Hematopoietic multipotent progenitor cell treated with erythropoietin and hydrocortisone succinate and interleukin-3 and kit ligand, for 8 days (in vitro differentiated cells): ENCODE results near the gene NUDT1.

ENCODE experiments used
- DNase-seq: peaks from one replicate; pipeline ENCODE4 v3.0.0-alpha.2; 2015

Gene NUDT1

DNA sequence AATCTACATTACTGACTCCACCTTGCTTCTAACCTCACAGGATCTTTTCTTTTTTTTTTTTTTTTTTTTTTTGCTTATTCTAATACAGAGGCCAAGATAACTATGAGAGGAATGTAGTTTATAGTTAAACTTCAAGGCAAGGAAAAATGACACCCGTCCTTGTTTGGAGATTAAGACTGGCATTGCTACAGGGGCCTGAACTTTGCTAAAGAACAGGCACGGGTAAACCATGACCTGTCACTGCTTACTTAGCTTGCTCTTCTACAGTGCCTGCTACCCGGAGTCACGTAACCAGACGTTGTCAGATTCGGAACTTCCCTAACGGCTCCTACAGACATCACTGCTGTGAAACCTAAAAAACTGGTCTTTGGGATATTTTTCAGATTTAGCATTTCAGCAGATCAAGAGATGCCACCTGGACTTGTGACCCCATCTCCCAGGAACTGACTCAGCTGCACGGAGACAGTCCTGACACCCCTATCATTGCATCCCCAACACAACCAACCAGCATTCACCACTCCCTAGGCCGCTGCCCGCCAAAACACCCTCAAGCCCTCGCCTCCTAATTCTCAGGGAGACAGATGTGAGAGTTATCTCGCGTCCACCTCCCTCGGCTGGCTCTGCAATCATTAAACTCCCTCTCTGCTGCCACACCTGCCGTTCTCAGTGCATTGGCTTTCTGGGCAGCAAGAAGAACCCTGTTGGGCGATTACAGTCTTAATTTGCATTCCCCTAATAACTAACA lies 36.8 kb upstream of the NUDT1 start:
- peak; percentile 14 for DNase-seq

- DNase-seq = no peak
Measured at GRCh38 chr7:2208712-2209111, 33.3 kb upstream of the NUDT1 start.

- DNase-seq = peak; percentile 60
Measured at GRCh38 chr7:2209146-2209960, 32.7 kb upstream of the NUDT1 start.

DNA sequence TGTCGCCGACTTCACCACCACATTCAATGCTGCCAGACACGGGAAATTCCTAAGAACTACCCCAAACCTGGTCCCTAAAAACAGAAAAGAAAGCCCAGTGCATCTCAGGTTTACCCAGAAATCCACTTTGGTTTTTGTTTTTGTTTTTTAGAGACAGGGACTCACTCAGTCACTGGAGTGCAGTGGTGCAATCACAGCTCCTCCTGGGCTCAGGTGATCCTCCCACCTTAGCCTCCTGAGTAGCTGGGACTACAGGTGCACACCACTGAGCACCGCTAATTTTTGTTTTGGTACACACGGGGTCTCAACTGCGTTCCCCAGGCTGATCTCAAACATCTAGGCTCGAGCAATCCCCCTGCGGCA lies 32.1 kb upstream of the NUDT1 start:
- no peak for DNase-seq

- no peak for DNase-seq
Measured at GRCh38 chr7:2210551-2211258, 31.3 kb upstream of the NUDT1 start.

DNA sequence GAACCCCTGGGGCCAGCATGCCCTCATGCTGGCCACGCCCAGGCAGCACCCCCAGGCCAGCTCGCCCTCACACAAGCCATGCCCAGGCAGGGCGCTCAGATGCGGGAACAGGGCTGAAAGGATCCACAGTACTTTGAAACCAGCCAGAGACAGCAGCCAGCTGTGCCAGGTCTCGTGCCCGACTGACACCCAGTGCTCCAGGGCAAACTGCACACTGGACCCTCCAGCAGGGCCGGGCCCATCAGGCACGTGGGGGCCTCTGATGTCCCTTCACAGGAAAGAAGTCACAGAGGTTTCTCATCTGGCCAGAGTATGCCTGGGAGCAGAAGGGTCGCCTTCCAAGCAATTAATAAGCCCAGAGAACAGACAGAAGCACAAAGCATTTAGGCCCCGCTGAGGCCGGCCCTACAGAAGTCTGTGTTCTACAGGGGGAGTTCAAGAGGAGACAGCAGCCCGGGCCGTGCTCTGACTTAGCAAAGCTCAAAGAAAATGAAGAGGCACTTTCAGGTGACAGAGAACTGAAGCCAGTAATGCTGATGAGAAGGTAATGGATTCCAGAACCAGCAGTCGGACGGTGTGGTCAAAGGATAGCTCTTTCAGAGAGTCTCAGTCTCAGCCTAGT lies 30.7 kb upstream of the NUDT1 start:
- DNase-seq = no peak

DNA sequence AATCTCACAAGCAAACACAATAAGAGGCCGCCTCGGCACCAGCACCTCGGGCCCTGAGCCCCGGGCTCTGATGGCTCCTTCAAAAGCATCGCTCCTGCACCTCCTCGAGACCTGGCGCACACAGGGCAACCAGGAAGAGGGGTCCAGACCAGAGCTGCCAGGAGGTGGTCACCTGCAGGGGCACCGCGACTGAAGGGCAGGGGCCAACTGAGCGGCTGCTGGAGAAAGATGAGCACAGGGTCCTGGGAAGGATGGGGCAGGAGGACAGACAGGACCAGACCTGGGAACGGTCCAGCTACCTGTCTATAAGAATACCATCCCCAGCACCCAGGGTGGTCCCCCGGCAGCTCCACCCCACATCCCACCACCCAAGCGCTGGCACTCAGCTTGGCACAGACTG lies 30.1 kb upstream of the NUDT1 start:
- no peak for DNase-seq

DNA sequence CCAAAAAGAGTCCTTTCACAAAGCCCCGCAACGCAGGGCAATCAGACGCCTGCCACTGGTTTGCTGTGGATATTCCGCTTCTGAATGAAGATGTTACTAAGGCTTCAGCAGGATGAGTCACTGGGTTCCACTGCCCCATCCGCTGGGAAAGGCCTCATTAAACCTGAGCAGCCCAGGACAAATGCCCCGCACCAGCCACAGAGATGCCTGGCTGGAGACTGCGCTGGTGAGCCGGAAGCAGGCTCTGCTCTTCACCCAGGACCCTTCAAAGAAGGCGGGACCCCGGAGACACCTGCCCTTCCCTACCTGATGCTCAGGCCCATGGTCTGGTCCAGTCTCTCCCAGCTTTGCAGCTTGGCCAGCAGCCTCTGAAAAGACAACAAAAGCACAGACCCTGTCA lies 29.1 kb upstream of the NUDT1 start:
- DNase-seq = no peak

DNA sequence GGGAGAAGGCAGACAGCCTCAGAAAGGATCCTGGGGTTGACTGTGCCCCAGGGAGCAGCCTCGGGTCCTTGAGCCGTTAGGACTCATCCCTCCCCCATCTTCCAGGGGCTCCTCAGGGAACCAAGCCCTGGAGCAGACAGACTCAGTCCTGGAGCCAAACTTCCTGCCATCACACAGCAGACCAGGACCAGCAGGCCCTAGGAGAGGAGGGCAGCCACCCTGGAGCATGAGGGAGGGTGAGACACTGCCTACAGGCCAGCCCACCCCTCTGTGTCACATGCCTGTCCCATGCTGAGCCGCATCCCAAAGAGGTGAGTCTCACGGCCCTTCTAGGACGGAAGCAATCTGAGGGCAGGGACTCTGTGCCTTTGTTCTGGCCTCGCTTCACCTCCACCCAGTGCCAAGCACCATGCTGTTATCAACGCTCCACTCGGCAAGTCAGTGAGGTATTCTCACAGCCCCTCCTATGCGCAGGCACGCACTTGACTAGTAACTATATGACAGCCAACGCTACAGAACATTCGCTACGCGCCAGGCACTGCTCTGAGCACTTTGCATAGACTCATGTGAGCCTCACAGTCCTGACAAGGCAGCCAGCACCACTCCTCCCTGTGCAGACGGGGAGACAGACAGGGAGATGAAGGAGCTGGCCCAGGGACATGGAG lies 28.3 kb upstream of the NUDT1 start:
- no peak for DNase-seq

- no peak for DNase-seq
Measured at GRCh38 chr7:2214636-2215035, 27.4 kb upstream of the NUDT1 start.

GRCh38 chr7:2215851-2216250 lies 26.2 kb upstream of the NUDT1 start:
- no peak for DNase-seq

DNA sequence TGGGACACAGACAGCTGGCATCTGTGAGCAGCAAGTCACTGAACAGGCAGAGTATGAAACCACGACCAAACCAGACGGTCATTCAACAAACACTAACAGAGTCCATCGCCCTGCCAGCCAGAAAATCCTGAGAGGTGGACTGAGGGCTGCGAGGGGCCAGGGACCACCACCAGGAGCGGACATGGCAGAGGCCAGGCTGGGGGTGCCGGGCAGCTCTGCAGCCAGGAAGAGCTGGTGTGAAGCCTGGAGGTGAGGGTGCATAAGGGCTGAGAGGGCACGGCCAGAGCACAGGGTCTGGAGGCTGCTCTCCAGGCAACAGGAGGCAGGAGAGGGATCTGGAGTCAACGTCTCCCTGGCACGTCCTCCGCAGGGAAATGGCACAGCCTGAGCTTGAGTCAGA lies 24.8 kb upstream of the NUDT1 start:
- no peak for DNase-seq

DNA sequence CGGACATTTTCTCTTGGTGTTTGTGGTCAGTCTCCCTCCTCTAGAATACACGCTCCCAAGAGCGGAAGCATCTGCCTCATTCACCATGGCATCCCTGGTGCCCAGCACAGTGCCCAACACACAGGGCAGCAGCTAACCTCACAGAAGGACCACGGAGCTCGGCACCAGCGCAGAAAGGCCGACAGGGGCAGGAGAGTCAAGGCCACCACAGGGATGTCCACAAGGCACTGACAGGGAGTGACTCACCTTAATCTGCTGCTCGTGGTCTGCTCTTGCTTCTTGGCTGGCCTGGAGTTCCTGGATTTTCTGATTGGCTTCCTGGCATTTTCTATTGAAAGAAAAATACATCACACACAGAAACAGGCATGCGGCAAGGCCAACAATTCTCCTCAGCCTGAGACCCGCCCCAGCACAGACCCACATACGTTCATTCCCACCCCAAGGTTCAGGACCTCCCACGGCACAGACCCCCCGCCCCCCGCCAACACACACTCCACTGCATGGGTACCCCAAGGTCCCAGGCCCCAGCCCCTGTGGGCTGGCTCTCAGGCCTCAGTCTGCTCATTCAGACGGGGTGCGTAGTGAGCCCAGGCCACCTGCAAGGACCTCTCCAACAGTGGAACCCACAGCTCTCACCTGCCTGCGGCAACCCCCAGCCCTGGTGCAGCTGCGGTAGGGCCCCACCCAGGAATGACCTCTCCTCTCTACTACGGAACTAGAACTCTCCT lies 24.1 kb upstream of the NUDT1 start:
- DNase-seq = no peak

- no peak for DNase-seq
Measured at GRCh38 chr7:2218444-2218785, 23.6 kb upstream of the NUDT1 start.

DNA sequence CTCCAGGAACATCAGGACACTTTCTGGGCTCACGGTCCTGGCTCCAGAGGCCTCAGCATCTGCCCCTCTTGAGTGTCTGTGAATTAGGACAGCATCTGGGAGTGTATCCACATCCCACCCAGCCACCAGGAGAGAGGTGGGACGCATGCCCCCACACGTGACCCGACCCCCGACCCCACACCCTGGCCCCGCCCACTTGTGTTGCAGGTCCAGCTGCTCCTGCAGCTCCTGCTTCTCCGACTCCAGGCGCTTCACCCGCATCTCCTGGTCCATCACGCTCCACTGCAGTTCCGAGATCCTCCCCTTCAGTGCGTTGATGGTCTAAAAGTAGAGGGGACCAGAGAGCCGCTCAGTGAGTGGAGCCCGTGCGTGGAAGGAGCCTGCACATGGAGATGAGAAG lies 22.9 kb upstream of the NUDT1 start:
- DNase-seq = no peak

GRCh38 chr7:2219606-2220005 lies 22.4 kb upstream of the NUDT1 start:
- no peak for DNase-seq

GRCh38 chr7:2220030-2220429 lies 22.0 kb upstream of the NUDT1 start:
- no peak for DNase-seq

DNA sequence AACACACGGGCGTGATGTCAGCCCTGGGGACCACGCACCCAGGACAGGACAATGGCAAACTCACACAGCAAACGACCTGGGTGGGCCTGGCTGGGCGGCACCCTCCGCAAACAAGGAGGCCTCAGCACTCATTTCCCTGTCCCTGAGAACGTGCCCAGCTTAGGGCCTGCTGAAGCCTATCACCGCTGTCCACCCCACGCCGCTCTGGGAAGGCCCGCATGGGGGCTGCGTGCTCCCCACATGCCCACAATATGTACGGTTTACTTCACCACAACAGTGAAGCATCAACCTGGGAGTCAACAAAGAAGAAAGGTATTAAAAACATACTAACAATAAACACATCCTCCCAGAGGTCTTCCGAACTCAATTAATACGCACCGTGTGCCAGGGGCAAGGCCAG lies 21.5 kb upstream of the NUDT1 start:
- DNase-seq = no peak

DNA sequence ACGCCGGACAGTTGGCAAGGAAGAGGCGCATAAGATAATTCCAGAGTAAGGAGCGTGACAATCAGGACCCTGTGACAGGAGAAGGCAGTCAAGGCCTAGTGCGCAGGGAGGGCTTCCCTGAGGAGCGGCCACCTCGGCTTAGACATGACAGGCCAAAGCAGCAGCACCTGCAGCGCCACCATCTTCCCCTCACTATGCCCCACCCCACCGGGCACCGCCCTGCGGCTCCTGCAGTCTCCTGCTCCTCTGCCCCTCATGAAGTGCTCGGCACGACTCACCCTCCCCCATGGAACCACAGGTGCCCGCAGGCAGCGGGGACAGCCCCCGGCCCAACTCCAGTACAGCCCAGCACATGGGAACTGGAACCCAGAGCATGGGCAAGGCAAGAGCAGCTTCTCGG lies 21.1 kb upstream of the NUDT1 start:
- DNase-seq = no peak

- DNase-seq = no peak
Measured at GRCh38 chr7:2222516-2222915, 19.5 kb upstream of the NUDT1 start.

DNA sequence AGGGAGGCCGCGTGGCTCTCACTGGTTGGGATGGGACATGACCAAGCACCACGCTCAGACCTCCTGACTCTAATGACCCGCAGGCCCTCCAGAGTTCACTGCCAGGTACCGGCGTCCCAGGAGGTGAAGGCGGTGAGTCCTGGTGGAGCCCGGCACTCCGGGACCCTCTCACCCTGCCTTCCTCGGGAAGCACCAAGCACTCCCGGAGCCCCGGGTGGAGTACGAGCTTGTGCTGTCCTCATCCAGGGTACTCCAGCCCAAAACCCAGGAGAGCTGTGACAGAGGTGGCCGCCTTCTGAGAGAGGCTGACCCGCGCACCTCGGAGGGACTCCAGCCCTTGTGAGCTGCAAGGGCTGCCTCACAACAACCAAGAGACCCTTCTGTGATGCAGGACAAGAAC lies 18.7 kb upstream of the NUDT1 start:
- no peak for DNase-seq

DNA sequence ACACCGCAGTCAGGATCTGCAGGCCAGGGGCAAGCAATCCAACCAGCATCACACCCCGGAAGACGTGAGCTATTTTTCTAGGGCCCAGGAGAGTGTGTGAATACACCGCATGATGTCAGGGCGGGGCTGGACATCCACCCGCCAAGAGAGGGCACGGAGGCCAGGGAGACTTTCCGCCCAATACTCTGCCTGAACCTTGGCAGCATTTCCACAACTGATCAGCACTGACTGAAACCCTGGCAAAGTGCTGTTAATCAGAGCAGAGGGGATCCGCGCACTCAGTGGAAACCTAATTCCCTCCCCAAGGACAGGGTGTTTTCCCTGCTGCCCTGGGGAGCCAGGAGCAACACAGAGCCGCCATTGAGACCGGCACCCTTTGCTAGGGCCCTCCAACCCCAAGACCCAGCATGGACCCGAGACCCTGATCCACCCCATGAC lies 17.5 kb upstream of the NUDT1 start:
- no peak for DNase-seq
